ENCODE results near the gene UAP1. TPM values are rescaled to one million over a fixed set of nuclear protein-coding genes. Genes with fewer than 3 reads are reported as not detected.

UAP1 gene
- total RNA-seq, 3 donors from 2014 or later: 91.4 to 123 (median 116) TPM

DNA sequence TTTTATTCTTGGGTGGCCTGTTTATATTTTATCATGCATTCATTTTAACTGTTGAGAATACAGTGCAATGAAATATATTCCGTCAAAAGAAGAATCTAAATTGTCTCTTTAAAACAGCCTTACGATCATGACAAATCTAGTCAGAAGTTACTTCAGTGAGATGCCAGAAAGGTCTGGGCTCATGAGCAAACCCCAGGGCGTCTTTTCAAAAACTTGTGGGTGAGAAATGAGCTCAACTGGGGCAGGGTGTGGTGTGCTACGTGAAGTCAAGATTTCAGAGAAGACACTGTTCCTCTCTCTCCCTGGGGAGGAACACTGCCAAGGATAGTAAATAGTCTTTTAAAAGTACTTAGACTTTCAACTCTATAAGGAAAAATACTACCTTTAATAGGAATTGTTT lies 13.4 kb upstream of the UAP1 start:
- Histone ChIP-seq H3K4me1 (ENCODE audit: low read depth) (no peaks in the 10 kb centered on the region), H3K9me3 (peaks cover 8% of the 10 kb centered on the region), H3K36me3 (ENCODE audit: low read depth) (no peaks in the 10 kb centered on the region), H3K4me3 (no peak overlapping the region)
- no peak for DNase-seq
- intact Hi-C loops (cut with DNase I, micrococcal nuclease): no loop called here
- TF ChIP-seq, protein P1, sequence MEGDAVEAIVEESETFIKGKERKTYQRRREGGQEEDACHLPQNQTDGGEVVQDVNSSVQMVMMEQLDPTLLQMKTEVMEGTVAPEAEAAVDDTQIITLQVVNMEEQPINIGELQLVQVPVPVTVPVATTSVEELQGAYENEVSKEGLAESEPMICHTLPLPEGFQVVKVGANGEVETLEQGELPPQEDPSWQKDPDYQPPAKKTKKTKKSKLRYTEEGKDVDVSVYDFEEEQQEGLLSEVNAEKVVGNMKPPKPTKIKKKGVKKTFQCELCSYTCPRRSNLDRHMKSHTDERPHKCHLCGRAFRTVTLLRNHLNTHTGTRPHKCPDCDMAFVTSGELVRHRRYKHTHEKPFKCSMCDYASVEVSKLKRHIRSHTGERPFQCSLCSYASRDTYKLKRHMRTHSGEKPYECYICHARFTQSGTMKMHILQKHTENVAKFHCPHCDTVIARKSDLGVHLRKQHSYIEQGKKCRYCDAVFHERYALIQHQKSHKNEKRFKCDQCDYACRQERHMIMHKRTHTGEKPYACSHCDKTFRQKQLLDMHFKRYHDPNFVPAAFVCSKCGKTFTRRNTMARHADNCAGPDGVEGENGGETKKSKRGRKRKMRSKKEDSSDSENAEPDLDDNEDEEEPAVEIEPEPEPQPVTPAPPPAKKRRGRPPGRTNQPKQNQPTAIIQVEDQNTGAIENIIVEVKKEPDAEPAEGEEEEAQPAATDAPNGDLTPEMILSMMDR (IDR thresholded peaks at IDR 0.05): no peak
- ATAC-seq: peak; percentile 73

DNA sequence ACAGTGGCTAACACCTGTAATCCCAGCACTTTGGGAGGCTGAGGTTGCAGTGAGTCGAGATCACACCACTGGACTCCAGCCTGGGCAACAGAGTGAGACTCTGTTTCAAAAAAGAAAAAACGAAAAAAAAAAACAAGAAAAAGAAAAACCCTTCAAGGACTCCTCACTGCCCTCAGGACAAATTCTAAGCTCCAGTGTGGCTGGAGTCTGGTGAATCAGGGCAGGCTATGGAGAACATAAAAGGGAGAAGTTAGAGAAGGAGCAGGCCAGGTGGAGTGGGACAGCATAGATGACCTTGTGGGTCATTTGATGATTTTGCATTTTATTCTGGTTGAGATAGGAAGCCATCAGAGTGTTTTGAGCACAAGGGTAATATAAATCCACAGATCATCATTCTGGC lies 12.5 kb upstream of the UAP1 start:
- H3K36me3 ChIP-seq (ENCODE audit: low read depth): no peaks in the 10 kb centered on the region
- TF ChIP-seq, protein P1 (IDR thresholded peaks at IDR 0.05): no peak

DNA sequence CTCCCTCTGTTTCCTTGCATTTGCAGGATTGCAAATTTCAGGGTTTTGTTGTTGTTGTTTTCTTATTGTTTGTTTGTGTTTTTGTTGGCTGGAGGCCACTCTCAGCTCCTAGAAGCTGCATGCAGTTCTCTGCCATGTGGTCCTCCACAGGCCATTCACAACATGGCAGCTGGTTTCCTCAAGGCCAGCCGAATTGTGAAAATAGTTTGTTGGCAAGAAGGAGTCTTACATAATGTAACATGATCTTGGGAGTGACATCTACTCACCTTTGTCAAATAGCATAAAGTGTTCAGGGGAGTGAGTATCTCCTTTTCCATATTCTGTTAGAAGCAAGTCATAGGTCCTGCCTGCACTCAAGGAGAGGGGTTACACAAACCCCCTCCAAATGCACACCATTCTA lies 10.6 kb upstream of the UAP1 start:
- no peak overlapping the region for H3K4me3 ChIP-seq
- ATAC-seq (no peak), DNase-seq (no peak)
- TF ChIP-seq, protein P1 (IDR thresholded peaks at IDR 0.05): no peak
- H3K9me3 ChIP-seq: no peaks in the 10 kb centered on the region
- H3K36me3 ChIP-seq (ENCODE audit: low read depth): no peaks in the 10 kb centered on the region
- no peaks in the 10 kb centered on the region for H3K4me1 ChIP-seq (ENCODE audit: low read depth)
- intact Hi-C loops (cut with DNase I, micrococcal nuclease): no loop called here

More for the DNA sequence above, 12.5 kb upstream of the UAP1 start:
- no peak overlapping the region for H3K4me3 ChIP-seq
- intact Hi-C loops (cut with DNase I, micrococcal nuclease): no loop called here
- DNase-seq (no peak), ATAC-seq (no peak)
- no peaks in the 10 kb centered on the region for H3K9me3 ChIP-seq
- H3K4me1 ChIP-seq (ENCODE audit: low read depth): no peaks in the 10 kb centered on the region

DNA sequence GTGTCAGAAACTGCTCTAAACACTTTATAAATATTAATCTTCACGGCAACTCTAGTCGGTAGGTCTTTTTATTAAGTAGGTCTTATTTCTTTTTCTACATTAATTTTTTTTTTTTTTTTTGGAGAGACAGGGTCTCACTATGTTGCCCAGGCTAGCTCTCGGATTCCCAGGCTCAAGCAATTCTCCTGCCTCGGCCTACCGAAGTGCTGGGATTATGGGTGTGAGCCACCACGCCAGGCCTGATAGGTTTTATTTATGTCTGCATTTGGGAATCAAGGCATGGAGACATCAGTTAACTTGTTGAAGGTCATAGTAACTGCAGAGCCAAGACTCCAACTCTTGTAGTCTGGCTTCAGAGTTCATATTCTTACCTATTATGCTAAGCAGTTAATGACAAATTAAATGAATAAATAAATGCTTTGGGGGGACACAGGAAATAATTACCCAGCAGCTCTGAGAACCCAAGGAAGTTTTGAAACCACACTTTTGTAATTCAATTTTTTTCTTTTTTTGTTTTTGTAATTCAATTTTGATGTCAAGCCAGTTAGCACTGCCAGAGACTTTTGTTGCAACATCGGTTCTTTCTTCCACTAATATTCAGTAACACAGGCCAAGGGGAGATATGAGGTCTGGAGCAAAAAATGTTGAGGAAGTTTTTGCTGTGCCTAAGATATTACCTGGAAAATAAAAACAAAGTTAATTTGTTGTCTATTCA lies 9.4 kb upstream of the UAP1 start:
- no peaks in the 10 kb centered on the region for H3K4me1 ChIP-seq (ENCODE audit: low read depth)
- intact Hi-C loops (cut with DNase I, micrococcal nuclease): no loop called here
- TF ChIP-seq, protein P1 (IDR thresholded peaks at IDR 0.05): no peak
- no peak overlapping the region for H3K4me3 ChIP-seq
- H3K36me3 ChIP-seq (ENCODE audit: low read depth): no peaks in the 10 kb centered on the region
- DNase-seq (no peak), ATAC-seq (no peak)
- no peaks in the 10 kb centered on the region for H3K9me3 ChIP-seq

DNA sequence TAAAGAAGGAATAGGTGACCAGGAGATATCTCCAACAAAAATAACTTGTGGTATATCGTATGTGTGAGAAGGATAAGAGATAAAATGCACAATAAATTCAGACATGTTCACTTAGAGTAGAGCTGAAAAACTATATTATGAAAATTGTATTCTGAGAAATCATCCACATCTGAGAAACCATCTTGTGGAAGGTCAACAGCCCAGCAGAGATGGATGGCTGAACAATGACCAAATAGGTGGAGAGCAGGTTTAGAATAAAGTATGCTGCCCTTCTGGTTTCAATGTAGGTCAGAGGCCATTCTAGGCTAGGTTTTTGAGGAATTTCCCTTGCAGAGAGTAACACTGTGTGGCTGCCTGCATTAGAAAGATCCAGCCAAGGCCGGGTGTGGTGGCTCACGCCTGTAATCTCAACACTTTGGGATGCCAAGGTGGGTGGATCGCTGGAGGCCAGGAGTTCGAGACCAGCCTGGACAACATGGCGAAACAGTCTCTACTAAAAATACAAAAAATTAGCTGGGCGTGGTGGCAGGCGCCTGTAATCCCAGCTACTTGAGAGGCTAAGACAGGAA lies 8.8 kb upstream of the UAP1 start:
- Histone ChIP-seq H3K4me3 (no peak overlapping the region), H3K9me3 (no peaks in the 10 kb centered on the region), H3K4me1 (ENCODE audit: low read depth) (peaks cover under 1% of the 10 kb centered on the region), H3K36me3 (ENCODE audit: low read depth) (no peaks in the 10 kb centered on the region)
- ATAC-seq (no peak), DNase-seq (no peak)
- intact Hi-C loops (cut with DNase I, micrococcal nuclease): no loop called here
- TF ChIP-seq, protein P1 (IDR thresholded peaks at IDR 0.05): no peak

Data from mucosa of descending colon (tissue), 3 donors.